Tongue (tissue), 3 donors: ENCODE results near the gene PPWD1. TPM values are rescaled to one million over a fixed set of nuclear protein-coding genes. Genes with fewer than 3 reads are reported as not detected.

Source experiments
- DNase-seq: peaks from one replicate; pipeline ENCODE4 v3.0.0-alpha.2; 2015
- small RNA-seq: library from RNA; depleted of rRNA; stranded (forward); fragments of <200 nt; gene quantifications from one replicate; pipeline ENCODE3, GENCODE V24; 2014; ENCODE audit warnings: low replicate concordance
- total RNA-seq: library from RNA; depleted of rRNA; stranded (reverse); fragments of >200 nt; gene quantifications from one replicate; pipeline ENCODE4 v1.2.3, GENCODE V29; 2014

The PPWD1 gene
- total RNA-seq, 1 donor from 2014 or later, result 76.6 TPM

GRCh38 chr5:65624025-65624570, 61.0 kb downstream of the PPWD1 start, which contains the start of gene TRIM23:
TRIM23 (minus strand) TSS chr5:65624333; CDS start chr5:65624274, 59 bp downstream.
- DNase-seq, result peak; percentile 98

DNA sequence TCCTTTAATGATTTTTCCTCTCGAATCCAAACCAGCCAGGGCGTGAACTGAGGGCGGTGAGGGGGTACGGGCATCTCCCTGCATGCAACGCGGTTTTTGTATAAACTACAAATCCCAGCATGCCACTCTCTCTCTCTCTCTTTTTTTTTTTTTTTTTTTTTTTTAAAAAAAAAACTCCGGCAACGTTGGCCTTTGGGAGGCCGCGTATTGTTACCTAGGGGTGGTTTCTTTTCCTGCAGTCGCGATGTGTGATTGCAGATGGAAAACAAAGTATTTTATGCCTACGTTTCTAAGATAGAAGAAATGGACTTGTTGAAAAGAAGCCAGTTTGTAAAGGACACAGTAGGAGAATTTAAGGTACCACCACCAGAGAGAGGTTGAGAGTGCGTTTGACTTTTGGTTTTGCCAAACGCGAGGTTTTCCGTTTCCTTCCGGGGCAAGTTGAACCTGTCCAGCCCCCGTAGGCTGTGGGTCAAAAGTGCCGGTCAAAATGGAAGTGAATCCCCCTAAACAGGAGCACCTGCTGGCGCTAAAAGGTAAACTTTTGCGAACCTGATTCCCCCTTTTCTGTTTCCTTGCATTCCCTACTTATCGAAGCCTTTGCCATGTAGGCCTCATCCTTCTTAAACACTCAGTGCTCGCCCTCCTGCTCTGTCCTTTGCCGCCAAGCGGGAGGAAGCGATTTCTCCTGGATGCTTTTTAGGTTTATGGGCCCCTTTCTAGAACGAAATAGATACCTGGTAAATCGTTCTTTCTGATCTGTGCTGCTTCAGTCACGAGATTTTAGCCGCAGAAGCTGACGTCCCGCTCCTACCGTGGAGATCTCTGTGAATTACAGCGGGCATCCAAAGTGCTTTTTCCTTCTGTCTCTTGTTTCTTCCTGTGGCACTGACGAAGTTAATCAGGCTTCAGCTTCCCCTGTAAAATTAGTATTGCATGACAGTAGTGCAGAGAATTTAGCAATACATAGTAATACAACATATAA, 61.8 kb downstream of the PPWD1 start, which contains the start of the genes SHLD3 and TRAPPC13:
TSS of gene SHLD3 (plus strand) at position 457 of the 985 bp plus-strand sequence. CDS start 4,561 bp downstream, outside the sequence.
TSS of gene TRAPPC13 (plus strand) at position 457 of the 985 bp plus-strand sequence. CDS start at position 491, 34 bp downstream.
- DNase-seq, result peak; percentile 96

- peak; percentile 10 for DNase-seq
Observed at GRCh38 chr5:65625743-65626142, 62.6 kb downstream of the PPWD1 start.

- no peak for DNase-seq
Observed at GRCh38 chr5:65630981-65631380, 67.9 kb downstream of the PPWD1 start.

Small RNA genes lying within 50 kb of the gene (small RNA-seq; reads per million reads assigned to genes)
- gene RNU6-540P, result not detected

Other genes with a start within 250 kb of the PPWD1 start
- gene ADAMTS6, start 81.4 kb upstream of the PPWD1 start, total RNA-seq, result 8.1 TPM
- gene CENPK, start 128 bp upstream of the PPWD1 start, total RNA-seq, result 12.4 TPM
- 37.7 TPM for gene TRIM23, start 61.0 kb downstream of the PPWD1 start, total RNA-seq
- 5.7 TPM for gene SHLD3, start 61.7 kb downstream of the PPWD1 start, total RNA-seq
- 39.5 TPM for gene TRAPPC13, start 61.7 kb downstream of the PPWD1 start, total RNA-seq
- gene SGTB, start 158.8 kb downstream of the PPWD1 start, total RNA-seq, result 8.3 TPM
- gene NLN, start 158.9 kb downstream of the PPWD1 start, total RNA-seq, result 23.7 TPM